Measurements from ENCODE around the gene RBM34.
"Not testable (repeated sequence)": the region's sequence is repeated elsewhere in the genome, so short reads cannot be mapped to it uniquely, and the experiment has no call there.

Gene RBM34, protein sequence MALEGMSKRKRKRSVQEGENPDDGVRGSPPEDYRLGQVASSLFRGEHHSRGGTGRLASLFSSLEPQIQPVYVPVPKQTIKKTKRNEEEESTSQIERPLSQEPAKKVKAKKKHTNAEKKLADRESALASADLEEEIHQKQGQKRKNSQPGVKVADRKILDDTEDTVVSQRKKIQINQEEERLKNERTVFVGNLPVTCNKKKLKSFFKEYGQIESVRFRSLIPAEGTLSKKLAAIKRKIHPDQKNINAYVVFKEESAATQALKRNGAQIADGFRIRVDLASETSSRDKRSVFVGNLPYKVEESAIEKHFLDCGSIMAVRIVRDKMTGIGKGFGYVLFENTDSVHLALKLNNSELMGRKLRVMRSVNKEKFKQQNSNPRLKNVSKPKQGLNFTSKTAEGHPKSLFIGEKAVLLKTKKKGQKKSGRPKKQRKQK

DNA sequence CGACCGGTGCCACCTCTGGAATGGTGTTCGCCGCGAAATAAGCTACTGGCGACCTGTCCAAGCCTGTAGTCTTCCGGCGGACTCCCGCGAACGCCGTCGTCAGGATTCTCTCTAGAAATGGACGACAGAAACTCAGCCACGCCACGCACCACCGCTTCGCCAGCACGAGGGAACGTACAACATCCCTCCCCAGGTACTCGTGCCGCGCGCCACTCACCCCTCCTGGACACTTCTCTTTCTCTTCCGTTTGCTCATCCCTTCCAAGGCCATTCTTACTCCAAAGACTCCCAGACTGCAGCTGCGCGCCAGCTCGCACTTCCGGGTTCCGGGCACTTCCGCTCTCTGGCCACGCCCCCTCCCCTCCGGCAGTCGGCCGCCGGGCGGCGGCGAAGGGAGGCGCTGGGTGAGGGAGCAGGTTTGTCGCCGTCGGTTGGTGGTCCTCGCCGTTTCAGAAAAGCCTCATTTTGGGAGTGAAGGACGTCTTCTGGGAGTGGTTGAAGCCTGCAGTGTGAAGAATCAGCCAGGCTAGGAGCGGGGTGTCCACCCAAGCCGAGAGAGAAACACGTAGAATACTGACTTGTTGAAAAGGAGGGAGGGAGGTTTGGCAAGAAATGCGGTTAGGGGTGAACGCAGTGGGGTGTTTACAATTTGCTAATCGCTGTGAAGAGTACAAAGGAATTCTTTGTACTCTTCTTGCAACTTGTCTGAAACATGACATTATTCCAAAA lies at the start of gene RBM34:
RBM34 (minus strand) TSS at position 294 of the 728 bp plus-strand sequence; CDS start at position 270, 24 bp downstream.
- TF ChIP-seq, protein P1, sequence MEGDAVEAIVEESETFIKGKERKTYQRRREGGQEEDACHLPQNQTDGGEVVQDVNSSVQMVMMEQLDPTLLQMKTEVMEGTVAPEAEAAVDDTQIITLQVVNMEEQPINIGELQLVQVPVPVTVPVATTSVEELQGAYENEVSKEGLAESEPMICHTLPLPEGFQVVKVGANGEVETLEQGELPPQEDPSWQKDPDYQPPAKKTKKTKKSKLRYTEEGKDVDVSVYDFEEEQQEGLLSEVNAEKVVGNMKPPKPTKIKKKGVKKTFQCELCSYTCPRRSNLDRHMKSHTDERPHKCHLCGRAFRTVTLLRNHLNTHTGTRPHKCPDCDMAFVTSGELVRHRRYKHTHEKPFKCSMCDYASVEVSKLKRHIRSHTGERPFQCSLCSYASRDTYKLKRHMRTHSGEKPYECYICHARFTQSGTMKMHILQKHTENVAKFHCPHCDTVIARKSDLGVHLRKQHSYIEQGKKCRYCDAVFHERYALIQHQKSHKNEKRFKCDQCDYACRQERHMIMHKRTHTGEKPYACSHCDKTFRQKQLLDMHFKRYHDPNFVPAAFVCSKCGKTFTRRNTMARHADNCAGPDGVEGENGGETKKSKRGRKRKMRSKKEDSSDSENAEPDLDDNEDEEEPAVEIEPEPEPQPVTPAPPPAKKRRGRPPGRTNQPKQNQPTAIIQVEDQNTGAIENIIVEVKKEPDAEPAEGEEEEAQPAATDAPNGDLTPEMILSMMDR (IDR thresholded peaks at IDR 0.05; ENCODE audit: low read depth, low read length, missing control alignments): peak; percentile 28
- peak; percentile 63 for DNase-seq (ENCODE audit: low read depth)
- H3K4me3 ChIP-seq (ENCODE audit: low read depth, low read length): peak within 1 kb of the TSS; percentile 98

DNA sequence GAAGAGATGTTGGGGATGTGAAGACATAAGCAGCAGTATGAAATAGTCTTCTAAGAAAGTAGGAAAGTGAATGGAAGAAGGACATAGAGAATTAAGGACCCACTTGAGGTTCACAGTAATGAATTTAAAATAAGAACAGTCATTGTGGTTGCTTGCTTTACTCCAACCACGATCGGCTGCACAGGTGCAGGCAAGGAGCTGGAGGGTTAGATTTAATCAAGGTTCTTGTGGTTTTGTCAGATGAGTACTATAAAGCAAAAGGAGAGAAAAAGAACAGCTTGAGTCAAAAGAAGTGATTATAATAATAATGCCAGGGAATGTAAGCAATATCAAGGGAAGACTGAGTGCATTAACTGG lies 46.1 kb upstream of the RBM34 start:
- no peak for DNase-seq (ENCODE audit: low read depth)
- H3K4me3 ChIP-seq (ENCODE audit: low read depth, low read length): no peak overlapping the region
- TF ChIP-seq, protein P1 (IDR thresholded peaks at IDR 0.05; ENCODE audit: low read depth, low read length, missing control alignments): no peak

DNA sequence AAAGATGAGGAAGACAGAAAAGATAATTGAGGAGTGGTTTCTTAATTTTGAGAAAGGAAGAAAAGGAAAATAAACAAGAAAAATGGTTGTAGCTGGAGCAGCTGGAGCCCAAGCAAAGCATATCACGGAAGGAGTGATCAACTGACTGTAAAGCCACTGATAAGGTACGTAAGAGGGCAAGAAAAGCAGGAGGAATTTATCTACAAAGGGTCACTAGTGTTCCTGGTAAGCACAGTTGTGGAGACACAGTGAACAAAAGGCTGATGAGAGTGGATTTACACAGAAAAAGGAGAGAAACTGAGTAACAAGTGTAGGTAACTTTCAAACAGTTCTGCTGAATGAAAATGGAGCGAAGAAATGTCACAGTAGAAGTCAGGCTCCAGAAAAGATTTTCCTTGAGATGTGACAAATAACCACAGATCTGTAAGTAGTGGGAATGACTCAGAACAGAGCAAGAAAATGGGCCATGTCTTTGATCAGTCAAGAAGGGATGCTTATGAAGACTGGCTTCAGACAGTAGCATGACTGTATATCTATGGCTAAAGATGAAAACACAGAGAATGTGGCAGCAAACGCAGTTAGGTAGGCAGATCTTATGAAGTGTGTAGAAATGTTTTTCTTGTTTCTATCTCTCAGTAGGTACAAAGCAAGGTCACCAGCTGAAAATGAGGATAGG lies 45.6 kb upstream of the RBM34 start:
- TF ChIP-seq, protein P1 (IDR thresholded peaks at IDR 0.05; ENCODE audit: low read depth, low read length, missing control alignments): no peak
- no peak for DNase-seq (ENCODE audit: low read depth)
- H3K4me3 ChIP-seq (ENCODE audit: low read depth, low read length): no peak overlapping the region

DNA sequence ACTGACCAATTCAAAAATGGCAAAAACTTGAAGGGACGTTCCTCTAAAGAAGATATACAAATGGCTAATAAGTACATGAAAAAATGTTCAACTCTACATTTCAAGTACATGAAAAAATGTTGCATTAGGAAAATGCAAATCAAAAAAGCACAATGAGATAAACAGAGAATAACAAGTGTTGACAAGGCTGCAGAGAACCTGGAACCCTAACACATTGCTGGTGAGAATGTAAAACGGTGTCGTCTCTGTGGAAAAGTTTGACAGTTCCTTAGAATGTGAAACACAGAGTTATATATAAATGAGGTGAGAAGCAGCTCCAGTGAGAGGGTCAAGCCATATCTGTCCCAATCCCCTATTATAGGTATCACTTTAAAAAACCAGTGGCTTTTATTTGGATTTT lies 44.6 kb upstream of the RBM34 start:
- no peak overlapping the region for H3K4me3 ChIP-seq (ENCODE audit: low read depth, low read length)
- DNase-seq (ENCODE audit: low read depth): no peak
- TF ChIP-seq, protein P1 (IDR thresholded peaks at IDR 0.05; ENCODE audit: low read depth, low read length, missing control alignments): no peak

DNA sequence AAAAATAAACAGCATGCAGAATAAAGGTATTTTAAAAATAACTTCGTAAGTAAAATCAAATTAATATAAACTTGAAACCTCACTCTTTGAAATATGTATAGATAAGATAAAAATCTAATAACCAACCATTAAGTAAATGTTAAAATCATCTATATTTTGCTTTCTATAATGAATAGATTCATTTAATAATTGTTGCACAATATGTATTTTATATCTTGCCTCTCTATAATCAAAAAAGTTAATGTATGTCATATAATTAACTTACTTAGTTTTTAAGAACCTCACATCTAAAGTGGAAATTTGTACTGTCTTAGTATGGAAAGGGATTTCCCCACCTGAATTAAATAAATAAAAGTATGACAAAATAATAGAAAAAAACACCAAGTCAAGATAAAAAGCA lies 42.4 kb upstream of the RBM34 start:
- TF ChIP-seq, protein P1 (IDR thresholded peaks at IDR 0.05; ENCODE audit: low read depth, low read length, missing control alignments): no peak
- DNase-seq (ENCODE audit: low read depth): no peak
- H3K4me3 ChIP-seq (ENCODE audit: low read depth, low read length): no peak overlapping the region

DNA sequence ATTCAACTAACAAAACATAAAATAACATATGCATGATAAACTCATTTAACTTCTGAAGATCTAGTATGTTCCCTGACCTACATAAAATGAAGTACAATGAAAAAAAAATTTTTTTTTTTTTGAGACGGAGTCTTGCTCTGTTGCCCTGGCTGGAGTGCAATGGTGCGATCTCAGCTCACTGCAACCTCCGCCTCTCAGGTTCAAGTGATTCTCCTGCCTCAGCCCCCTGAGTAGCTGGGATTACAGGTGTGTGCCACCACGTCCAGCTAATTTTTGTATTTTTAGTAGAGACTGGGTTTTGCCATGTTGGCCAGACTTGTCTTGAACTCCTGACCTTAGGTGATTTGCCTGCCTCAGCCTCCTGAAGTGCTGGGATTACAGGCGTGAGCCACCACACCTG lies 41.4 kb upstream of the RBM34 start:
- not testable (repeated sequence) for H3K4me3 ChIP-seq (ENCODE audit: low read depth, low read length); DNase-seq (ENCODE audit: low read depth)

DNA sequence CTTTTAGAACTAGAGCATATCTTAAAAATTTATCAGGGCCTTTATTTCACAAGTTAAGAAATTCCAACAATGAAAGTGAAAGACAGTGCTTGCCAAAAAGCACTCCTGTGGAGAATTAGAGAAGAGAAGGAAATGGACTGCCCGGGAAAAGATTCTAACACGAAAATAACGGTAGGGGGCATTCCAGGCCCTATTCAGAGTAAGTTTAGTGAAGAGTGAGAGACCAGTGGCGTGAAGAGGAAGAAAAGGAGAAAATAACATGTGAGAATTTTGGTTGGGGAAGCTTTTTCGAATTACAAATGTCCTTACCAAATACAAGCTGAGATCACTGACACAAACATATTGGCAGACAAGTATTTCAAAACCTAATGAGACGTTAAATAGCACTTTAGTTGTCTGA lies 38.4 kb upstream of the RBM34 start:
- H3K4me3 ChIP-seq (ENCODE audit: low read depth, low read length): no peak overlapping the region
- TF ChIP-seq, protein P1 (IDR thresholded peaks at IDR 0.05; ENCODE audit: low read depth, low read length, missing control alignments): peak; percentile 19
- DNase-seq (ENCODE audit: low read depth): no peak
